OCI-LY7 (cell line): ENCODE measurements around the gene PPP1R10. TPM values are rescaled to one million over a fixed set of nuclear protein-coding genes. Genes with fewer than 3 reads are reported as not detected.
"Not testable (repeated sequence)": the region's sequence is repeated elsewhere in the genome, so short reads cannot be mapped to it uniquely, and the experiment has no call there.

ENCODE experiments used
- Bru-seq: library from RNA; stranded (reverse); fragments of 400-500 nt; gene quantifications from one replicate; lab custom pipeline; 2021; lab: Mats Ljungman, UMichigan
- BruChase-seq, 2 experiments: library from RNA; stranded (reverse); fragments of 400-500 nt; gene quantifications; one replicate each; lab custom pipeline; 2021; lab: Mats Ljungman, UMichigan
- BruUV-seq: library from RNA; stranded (reverse); fragments of 400-500 nt; replicated peaks from 2 replicates; lab custom pipeline; 2021; lab: Mats Ljungman, UMichigan
- CTCF ChIA-PET: fragments of 300-600 bp; sonication (Branson Sonifier 250); formaldehyde crosslinking; loops from one replicate; lab custom pipeline; 2022; ENCODE audit warnings: antibody characterized with exemption; ENCODE audit not compliant: unreplicated experiment; lab: Charles Lee
- POLR2A ChIA-PET: fragments of 300-600 bp; sonication (Branson Sonifier 250); formaldehyde crosslinking; loops from one replicate; lab custom pipeline; 2022; ENCODE audit warnings: antibody characterized with exemption; lab: Charles Lee
- DNase-seq: peaks from one replicate; pipeline ENCODE4 v3.0.0-alpha.2; 2015; ENCODE audit warnings: low spot score
- H2AFZ ChIP-seq: fragments of 200-600 bp; sonication (generic), shearing (Covaris generic); 2 replicates; pipeline ENCODE4 v1.6.1; 2014; ENCODE audit warnings: mild to moderate bottlenecking, antibody characterized with exemption, low read length, moderate library complexity
- H3K27ac ChIP-seq: fragments of 200-600 bp; sonication (generic); 2 replicates; pipeline ENCODE4 v1.5.1; 2014; ENCODE audit warnings: mixed run types, low read depth, mild to moderate bottlenecking, moderate library complexity, low read length, inconsistent platforms; ENCODE audit not compliant: poor library complexity, severe bottlenecking
- H3K36me3 ChIP-seq: fragments of 200-600 bp; sonication (generic); 2 replicates; pipeline ENCODE4 v1.6.1; 2014; ENCODE audit warnings: mild to moderate bottlenecking, antibody characterized with exemption, low read length, moderate library complexity, mixed read lengths; ENCODE audit not compliant: insufficient read depth
- H3K4me1 ChIP-seq: fragments of 200-600 bp; sonication (generic); 2 replicates; pipeline ENCODE4 v1.5.1; 2014; ENCODE audit warnings: mild to moderate bottlenecking, low read length; ENCODE audit not compliant: insufficient read depth, poor library complexity, severe bottlenecking
- H3K4me2 ChIP-seq: fragments of 200-600 bp; sonication (generic); 2 replicates; pipeline ENCODE4 v1.6.1; 2014; ENCODE audit warnings: mild to moderate bottlenecking, low read length
- H3K4me3 ChIP-seq: fragments of 200-600 bp; sonication (generic); 2 replicates; pipeline ENCODE4 v1.5.1; 2014; ENCODE audit warnings: mild to moderate bottlenecking, low read depth, low read length; ENCODE audit not compliant: poor library complexity, severe bottlenecking
- H3K79me2 ChIP-seq: fragments of 200-600 bp; sonication (generic); 2 replicates; pipeline ENCODE4 v1.6.1; 2016; ENCODE audit warnings: low read depth, mild to moderate bottlenecking, low read length, moderate library complexity, mixed read lengths; ENCODE audit not compliant: insufficient read depth
- H3K9me2 ChIP-seq: fragments of 200-600 bp; sonication (generic); 2 replicates; pipeline ENCODE4 v1.6.1; 2016; ENCODE audit warnings: mild to moderate bottlenecking, low read length, mixed read lengths; ENCODE audit not compliant: insufficient read depth
- H3K9me3 ChIP-seq: fragments of 200-600 bp; sonication (generic); 2 replicates; pipeline ENCODE4 v1.6.1; 2014; ENCODE audit warnings: mild to moderate bottlenecking, mixed run types, low read length, mixed read lengths
- H4K20me1 ChIP-seq: fragments of 200-600 bp; sonication (generic); 2 replicates; pipeline ENCODE4 v1.6.1; 2014; ENCODE audit warnings: mild to moderate bottlenecking, antibody characterized with exemption, low read length, moderate library complexity, mixed read lengths; ENCODE audit not compliant: insufficient read depth
- CTCF ChIP-seq: fragments of 200-600 bp; sonication (generic); conservative IDR thresholded peaks from 2 replicates; pipeline ENCODE4 v1.5.1; 2014; ENCODE audit warnings: mild to moderate bottlenecking, antibody characterized with exemption, low read length, moderate library complexity, mixed read lengths
- EZH2phosphoT487 ChIP-seq: fragments of 200-600 bp; sonication (generic); IDR thresholded peaks from 2 replicates; pipeline ENCODE4 v1.6.1; 2018; ENCODE audit warnings: low read depth, borderline replicate concordance, mild to moderate bottlenecking, mixed run types, antibody characterized with exemption, low read length, moderate library complexity, mixed read lengths
- intact Hi-C: fragments of 100-400 bp; cut with micrococcal nuclease; formaldehyde crosslinking; loops from one replicate; pipeline ENCODE4 v1.10.0; 2022; ENCODE audit not compliant: unreplicated experiment
- long read RNA-seq: library from polyadenylated mRNA; stranded (forward); transcript quantifications from one replicate; pipeline ENCODE4 v2.0.0, GENCODE V29; 2022
- total RNA-seq, 2 experiments: library from RNA; depleted of rRNA in 1 of 2; stranded (reverse); fragments of >200 nt in 1 of 2; shearing (Covaris generic) in 1 of 2; gene quantifications; 2 replicates each; pipeline ENCODE4 v1.2.3, GENCODE V29; 2014 to 2022

The PPP1R10 gene
- total RNA-seq (2014; rRNA removed; shearing (Covaris generic)) (103 and 126 TPM in 2 replicates), total RNA-seq (2022) (150 and 155 TPM in 2 replicates), Bru-seq, nascent RNA (percentile 99 among the genes with signal in this experiment), BruChase-seq, experiment 1, labeled RNA remaining after a 6-hour chase (percentile 90 among the genes with signal in this experiment), BruChase-seq, experiment 2, labeled RNA remaining after a 2-hour chase (percentile 89 among the genes with signal in this experiment)
- long read RNA-seq, full-length matches to known transcripts, result 38 of 93 reads
- long read RNA-seq, partial matches to known transcripts, result 32 of 93 reads
- long read RNA-seq, other reads (novel, unspliced or antisense), result 23 of 93 reads

- intact Hi-C loops, result loop anchor here (1.0 to 5.0 kb wide), 6 partner anchors 30 to 585 kb away; partner anchors contain the start of genes ABCF1, C6orf136, FLOT1 and IER3
- Histone ChIP-seq H3K36me3 (peaks cover 71% of the 10 kb centered on the region), H3K9me3 (no peaks in the 10 kb centered on the region), H3K27ac (peak within 1 kb of the TSS; percentile 91), H3K4me3 (peak within 1 kb of the TSS; percentile 88), H3K4me1 (peaks cover 37% of the 10 kb centered on the region), H4K20me1 (peaks cover 19% of the 10 kb centered on the region; the same call in 1 of the 2 replicates), H3K79me2 (peaks cover 69% of the 10 kb centered on the region), H2AFZ (peak within 1 kb of the TSS; percentile 24; the same call in 1 of the 2 replicates), H3K9me2 (no peaks in the 10 kb centered on the region), H3K4me2 (peak within 1 kb of the TSS; percentile 99)
- BruUV-seq, result TSS peak; percentile 87
- ChIA-PET CTCF (interaction anchor here (0.6 kb wide), 1 partner anchor 90 kb away, joined by 4 read pairs; no protein-coding TSS in a partner anchor), POLR2A (interaction anchor here (0.6 to 1.6 kb wide), 3 partner anchors 32 to 142 kb away, joined by 3 to 4 read pairs (median 4); no protein-coding TSS in a partner anchor)
- no peak for TF ChIP-seq EZH2phosphoT487
- TF ChIP-seq CTCF, result no peak
- DNase-seq, result peak; percentile 100
These were observed at the start of gene PPP1R10 for GRCh38 chr6:30616811-30617564. PPP1R10 (minus strand) TSS chr6:30617243; CDS start chr6:30609944, 7,299 bp downstream.

GRCh38 chr6:30666300-30666699 is 49.3 kb upstream of the PPP1R10 start:
- H3K27ac ChIP-seq, DNase-seq, BruUV-seq, H3K79me2 ChIP-seq, H3K4me3 ChIP-seq, POLR2A ChIA-PET, H3K4me1 ChIP-seq, intact Hi-C loops, H3K9me3 ChIP-seq, H4K20me1 ChIP-seq, H3K9me2 ChIP-seq, H3K4me2 ChIP-seq, H2AFZ ChIP-seq, CTCF ChIA-PET: not testable (repeated sequence)
- peaks cover 68% of the 10 kb centered on the region for H3K36me3 ChIP-seq

GRCh38 chr6:30664994-30665767 is 48.1 kb upstream of the PPP1R10 start:
- TF ChIP-seq CTCF (no peak), EZH2phosphoT487 (no peak)
- intact Hi-C loops, result no loop called here

GRCh38 chr6:30657922-30658321 is 40.9 kb upstream of the PPP1R10 start:
- H3K9me3 ChIP-seq, H3K9me2 ChIP-seq, H3K4me1 ChIP-seq, DNase-seq, H3K4me3 ChIP-seq, H2AFZ ChIP-seq, H4K20me1 ChIP-seq, CTCF ChIA-PET, H3K27ac ChIP-seq, BruUV-seq, H3K4me2 ChIP-seq, H3K79me2 ChIP-seq, intact Hi-C loops: not testable (repeated sequence)
- POLR2A ChIA-PET, result interaction anchor here (0.7 kb wide), 1 partner anchor 14 kb away, joined by 6 read pairs; no protein-coding TSS in a partner anchor
- peaks cover 88% of the 10 kb centered on the region for H3K36me3 ChIP-seq

More at GRCh38 chr6:30664994-30665767, 48.1 kb upstream of the PPP1R10 start:
- no peak overlapping the region for H2AFZ ChIP-seq
- TSS peak; percentile 61 for BruUV-seq
- H3K9me3 ChIP-seq, result no peaks in the 10 kb centered on the region
- H3K27ac ChIP-seq, result no peak overlapping the region
- ChIA-PET POLR2A (no interaction called here), CTCF (interaction anchor here (0.5 kb wide), 1 partner anchor 690 kb away, joined by 5 read pairs; no protein-coding TSS in a partner anchor)
- DNase-seq, result no peak
- H4K20me1 ChIP-seq, result no peaks in the 10 kb centered on the region
- H3K36me3 ChIP-seq, result peaks cover 68% of the 10 kb centered on the region
- H3K79me2 ChIP-seq, result no peaks in the 10 kb centered on the region
- H3K9me2 ChIP-seq, result no peaks in the 10 kb centered on the region
- no peaks in the 10 kb centered on the region for H3K4me1 ChIP-seq
- H3K4me2 ChIP-seq, result no peak overlapping the region
- H3K4me3 ChIP-seq, result no peak overlapping the region
